HL-60 (cell line): Measurements from ENCODE around the gene NIPA2.

Source experiments
- DNase-seq, 2 experiments: peaks; one replicate each; pipeline ENCODE4 v3.0.0-alpha.2; 2010 to 2020; ENCODE audit warnings: low read depth in 1 of 2, low spot score in 1 of 2
- H3K27ac ChIP-seq: fragments of 250-450 bp; sonication (Bioruptor Pico); replicated peaks from 2 replicates; pipeline ENCODE4 v1.5.1; 2020; ENCODE audit warnings: mild to moderate bottlenecking, moderate library complexity
- H3K27me3 ChIP-seq: fragments of 250-450 bp; sonication (Bioruptor Pico); 2 replicates; pipeline ENCODE4 v1.5.1; 2021; ENCODE audit warnings: mild to moderate bottlenecking, moderate library complexity; ENCODE audit not compliant: insufficient read depth, poor library complexity, severe bottlenecking
- H3K4me3 ChIP-seq: replicated peaks from 2 replicates; pipeline ENCODE4 v1.5.1; 2011; ENCODE audit warnings: mild to moderate bottlenecking, control low read depth, low read length; ENCODE audit not compliant: insufficient read depth
- GABPA ChIP-seq: IDR thresholded peaks from 2 replicates; pipeline ENCODE4 v1.6.1; 2012; ENCODE audit warnings: low read depth
- POLR2AphosphoS5 ChIP-seq: IDR thresholded peaks from 2 replicates; pipeline ENCODE4 v1.6.1; 2012; ENCODE audit warnings: low read depth
- REST ChIP-seq: IDR thresholded peaks from 2 replicates; pipeline ENCODE4 v1.6.1; 2012; ENCODE audit warnings: low read depth; ENCODE audit not compliant: insufficient replicate concordance
- SPI1 ChIP-seq: IDR thresholded peaks from 2 replicates; pipeline ENCODE4 v1.6.1; 2012; ENCODE audit warnings: low read depth, mild to moderate bottlenecking, borderline replicate concordance
- TF ChIP-seq, protein P1 (sequence below): IDR thresholded peaks from one replicate; pipeline ENCODE4 v1.5.1; 2011; ENCODE audit warnings: low read length, control low read depth, inconsistent platforms; ENCODE audit not compliant: insufficient read depth

Gene NIPA2

GRCh38 chr15:22863356-22863755 lies 24.9 kb downstream of the NIPA2 start:
- TF ChIP-seq POLR2AphosphoS5 (no peak), REST (no peak), SPI1 (no peak), GABPA (no peak)
- TF ChIP-seq, protein P1, sequence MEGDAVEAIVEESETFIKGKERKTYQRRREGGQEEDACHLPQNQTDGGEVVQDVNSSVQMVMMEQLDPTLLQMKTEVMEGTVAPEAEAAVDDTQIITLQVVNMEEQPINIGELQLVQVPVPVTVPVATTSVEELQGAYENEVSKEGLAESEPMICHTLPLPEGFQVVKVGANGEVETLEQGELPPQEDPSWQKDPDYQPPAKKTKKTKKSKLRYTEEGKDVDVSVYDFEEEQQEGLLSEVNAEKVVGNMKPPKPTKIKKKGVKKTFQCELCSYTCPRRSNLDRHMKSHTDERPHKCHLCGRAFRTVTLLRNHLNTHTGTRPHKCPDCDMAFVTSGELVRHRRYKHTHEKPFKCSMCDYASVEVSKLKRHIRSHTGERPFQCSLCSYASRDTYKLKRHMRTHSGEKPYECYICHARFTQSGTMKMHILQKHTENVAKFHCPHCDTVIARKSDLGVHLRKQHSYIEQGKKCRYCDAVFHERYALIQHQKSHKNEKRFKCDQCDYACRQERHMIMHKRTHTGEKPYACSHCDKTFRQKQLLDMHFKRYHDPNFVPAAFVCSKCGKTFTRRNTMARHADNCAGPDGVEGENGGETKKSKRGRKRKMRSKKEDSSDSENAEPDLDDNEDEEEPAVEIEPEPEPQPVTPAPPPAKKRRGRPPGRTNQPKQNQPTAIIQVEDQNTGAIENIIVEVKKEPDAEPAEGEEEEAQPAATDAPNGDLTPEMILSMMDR, result no peak
- no peaks in the 10 kb centered on the region for H3K27me3 ChIP-seq
- DNase-seq, result no peak
- no peak overlapping the region for H3K27ac ChIP-seq
- no peak overlapping the region for H3K4me3 ChIP-seq

- TF ChIP-seq GABPA (no peak), POLR2AphosphoS5 (no peak), SPI1 (no peak), REST (no peak)
- TF ChIP-seq, protein P1, result no peak
- DNase-seq, result no peak
These were observed 27.6 kb downstream of the NIPA2 start for GRCh38 chr15:22866079-22866478.

DNA sequence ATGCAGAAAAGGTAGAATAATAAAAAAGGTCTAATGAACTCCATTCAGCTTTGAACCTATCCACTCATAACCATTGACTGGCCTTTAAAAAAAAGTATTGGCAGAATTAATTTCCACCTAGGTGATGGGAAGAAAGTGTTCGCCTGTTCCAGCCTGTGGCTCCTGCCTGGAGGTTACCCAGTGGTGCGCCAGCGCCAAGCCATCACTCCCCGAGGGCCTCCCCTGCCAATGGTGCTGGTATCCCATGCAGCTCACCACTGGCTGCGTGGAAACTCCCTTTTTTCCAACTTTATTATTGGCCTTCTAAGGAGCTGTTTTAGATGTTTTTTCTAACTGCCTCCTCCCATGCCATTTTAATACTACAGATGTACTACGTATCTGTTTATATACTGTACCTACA lies 29.4 kb downstream of the NIPA2 start:
- Histone ChIP-seq H3K27me3 (no peaks in the 10 kb centered on the region), H3K27ac (no peak overlapping the region), H3K4me3 (no peak overlapping the region)
- TF ChIP-seq REST (no peak), POLR2AphosphoS5 (no peak), GABPA (no peak), SPI1 (no peak)
- TF ChIP-seq, protein P1, result no peak
- no peak for DNase-seq

More at GRCh38 chr15:22866079-22866478, 27.6 kb downstream of the NIPA2 start:
- Histone ChIP-seq H3K27ac (no peak overlapping the region), H3K4me3 (no peak overlapping the region), H3K27me3 (no peaks in the 10 kb centered on the region)
